Epithelial cell of proximal tubule (primary cell): ENCODE data around the gene HEPACAM2. TPM values are rescaled to one million over a fixed set of nuclear protein-coding genes. Genes with fewer than 3 reads are reported as not detected.

Experiments used
- DNase-seq: peaks from one replicate; pipeline ENCODE4 v3.0.0-alpha.2; 2011; ENCODE audit warnings: low read depth
- H3K4me3 ChIP-seq: 2 replicates; pipeline ENCODE4 v1.5.1; 2011; ENCODE audit warnings: low read depth, mild to moderate bottlenecking, low read length
- total RNA-seq: library from RNA; depleted of rRNA; stranded (reverse); fragments of >200 nt; gene quantifications from 2 replicates; pipeline ENCODE4 v1.2.3, GENCODE V29; 2015
- TF ChIP-seq, protein P1 (sequence below): conservative IDR thresholded peaks from 2 replicates; pipeline ENCODE4 v1.5.1; 2012; ENCODE audit warnings: low read depth, mild to moderate bottlenecking, low read length

HEPACAM2 gene
- total RNA-seq = not detected in 2 replicates

DNA sequence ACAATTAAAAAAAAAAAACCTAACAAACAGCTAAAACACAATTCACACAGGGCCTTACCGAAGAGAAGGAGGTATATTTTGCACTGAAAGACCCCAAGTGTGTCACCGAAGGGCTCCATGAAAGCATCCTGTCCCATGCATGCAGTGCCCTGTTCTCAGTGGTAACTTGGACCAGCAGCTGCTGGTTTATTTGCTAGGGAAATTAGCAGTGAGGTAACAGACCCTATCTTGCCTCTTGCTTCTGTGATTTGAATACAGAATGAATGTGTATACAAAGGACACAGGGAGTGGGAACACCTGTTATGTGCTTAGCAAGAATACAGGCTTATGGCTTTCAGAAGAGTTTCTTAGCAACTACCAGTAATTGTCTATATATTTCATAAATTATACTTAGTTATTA, at the start of gene HEPACAM2:
TSS of gene HEPACAM2 (minus strand) at position 160 of the 400 bp plus-strand sequence.
- TF ChIP-seq, protein P1, sequence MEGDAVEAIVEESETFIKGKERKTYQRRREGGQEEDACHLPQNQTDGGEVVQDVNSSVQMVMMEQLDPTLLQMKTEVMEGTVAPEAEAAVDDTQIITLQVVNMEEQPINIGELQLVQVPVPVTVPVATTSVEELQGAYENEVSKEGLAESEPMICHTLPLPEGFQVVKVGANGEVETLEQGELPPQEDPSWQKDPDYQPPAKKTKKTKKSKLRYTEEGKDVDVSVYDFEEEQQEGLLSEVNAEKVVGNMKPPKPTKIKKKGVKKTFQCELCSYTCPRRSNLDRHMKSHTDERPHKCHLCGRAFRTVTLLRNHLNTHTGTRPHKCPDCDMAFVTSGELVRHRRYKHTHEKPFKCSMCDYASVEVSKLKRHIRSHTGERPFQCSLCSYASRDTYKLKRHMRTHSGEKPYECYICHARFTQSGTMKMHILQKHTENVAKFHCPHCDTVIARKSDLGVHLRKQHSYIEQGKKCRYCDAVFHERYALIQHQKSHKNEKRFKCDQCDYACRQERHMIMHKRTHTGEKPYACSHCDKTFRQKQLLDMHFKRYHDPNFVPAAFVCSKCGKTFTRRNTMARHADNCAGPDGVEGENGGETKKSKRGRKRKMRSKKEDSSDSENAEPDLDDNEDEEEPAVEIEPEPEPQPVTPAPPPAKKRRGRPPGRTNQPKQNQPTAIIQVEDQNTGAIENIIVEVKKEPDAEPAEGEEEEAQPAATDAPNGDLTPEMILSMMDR = no peak
- H3K4me3 ChIP-seq = no peak within 1 kb of the TSS
- DNase-seq = no peak

DNA sequence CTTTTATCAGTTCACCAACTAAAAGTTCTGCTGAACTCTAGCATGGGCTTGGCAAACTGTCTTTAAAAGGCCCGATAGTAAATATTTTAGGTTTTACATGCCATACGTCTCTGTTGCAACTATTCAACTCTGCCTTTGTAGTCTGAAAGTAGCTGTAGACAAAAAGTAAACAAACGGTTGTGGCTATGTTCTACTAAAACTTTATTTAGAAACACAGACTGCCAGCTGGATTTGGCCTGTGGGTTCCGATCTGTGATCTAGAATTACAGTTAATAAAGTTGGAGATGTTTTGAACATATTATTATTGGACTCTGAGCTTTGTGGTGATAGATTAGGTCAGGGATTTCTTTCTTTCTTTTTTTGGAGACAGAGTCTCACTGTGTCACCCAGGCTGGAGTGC, 39.0 kb upstream of the HEPACAM2 start:
- TF ChIP-seq, protein P1 = no peak
- no peak overlapping the region for H3K4me3 ChIP-seq
- DNase-seq = no peak

DNA sequence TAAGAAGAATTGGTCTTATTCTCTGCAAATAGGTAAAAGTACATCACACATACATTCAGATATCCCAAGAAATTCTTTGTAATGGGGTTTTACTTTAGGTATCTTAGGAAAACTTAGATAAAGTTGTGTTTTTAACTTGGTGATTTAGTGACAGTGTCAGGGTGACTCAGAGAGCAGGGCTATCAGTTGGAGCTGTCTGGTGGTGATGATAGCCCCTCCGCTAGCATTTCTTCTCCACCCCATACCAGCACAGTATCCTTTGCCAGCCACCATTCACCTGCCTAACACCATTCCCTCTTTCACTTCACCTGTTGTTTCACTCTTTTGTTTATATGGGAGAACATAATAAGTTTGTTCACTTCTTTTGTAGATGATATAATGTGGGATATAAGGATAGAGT, 36.3 kb upstream of the HEPACAM2 start:
- no peak overlapping the region for H3K4me3 ChIP-seq
- no peak for DNase-seq
- TF ChIP-seq, protein P1 = no peak

DNA sequence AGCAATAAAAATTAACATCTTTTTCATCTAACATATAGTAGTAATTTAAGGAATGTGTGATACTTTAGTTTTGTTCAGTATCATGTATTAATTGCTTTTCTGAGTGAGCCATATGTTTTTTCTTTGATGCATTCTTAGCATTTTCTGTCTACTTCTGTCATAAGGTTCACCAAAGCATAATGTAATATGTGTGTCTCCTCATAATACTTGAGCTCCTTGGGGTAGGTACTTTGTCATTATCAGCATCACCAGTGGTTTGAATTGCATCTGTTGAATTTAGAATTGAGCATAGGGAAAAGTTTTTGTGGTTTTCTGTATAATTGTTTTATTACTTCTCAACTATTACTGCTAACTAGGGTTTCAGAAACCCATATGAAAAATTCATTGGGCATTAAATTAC, 32.4 kb upstream of the HEPACAM2 start:
- DNase-seq = no peak
- TF ChIP-seq, protein P1 = no peak

DNA sequence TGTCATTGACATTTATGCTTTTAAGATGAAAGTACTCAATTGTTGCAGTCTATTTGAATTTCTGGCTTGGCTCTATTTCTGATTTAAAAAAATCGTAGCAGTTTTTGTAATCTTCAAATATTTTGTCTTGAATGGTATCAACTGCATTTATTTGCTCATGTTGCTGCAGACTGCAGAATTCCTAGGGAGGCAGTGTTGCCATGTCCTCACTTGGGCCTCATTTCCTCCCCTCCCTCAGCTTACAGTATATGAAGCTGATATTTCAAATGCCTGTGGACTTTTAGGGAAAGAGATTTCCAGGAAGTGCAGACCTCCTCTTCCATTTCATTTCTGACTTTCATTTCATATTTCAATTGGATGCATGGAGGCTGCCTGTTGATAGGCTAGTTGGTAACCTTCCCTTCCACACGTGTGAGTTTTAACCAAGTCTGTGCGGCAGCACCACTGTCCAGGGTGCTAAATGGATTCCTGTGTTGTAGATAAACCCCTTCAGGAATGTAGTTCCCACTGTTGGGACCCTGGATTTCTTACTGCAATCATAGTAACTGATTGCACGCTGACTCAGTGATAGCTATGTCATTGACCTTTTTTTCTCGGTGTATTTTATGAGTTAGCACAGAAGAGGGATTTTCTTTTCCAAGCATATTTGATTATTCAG, 23.4 kb upstream of the HEPACAM2 start:
- DNase-seq = no peak

More for the DNA sequence above, 32.4 kb upstream of the HEPACAM2 start:
- H3K4me3 ChIP-seq = no peak overlapping the region

DNA sequence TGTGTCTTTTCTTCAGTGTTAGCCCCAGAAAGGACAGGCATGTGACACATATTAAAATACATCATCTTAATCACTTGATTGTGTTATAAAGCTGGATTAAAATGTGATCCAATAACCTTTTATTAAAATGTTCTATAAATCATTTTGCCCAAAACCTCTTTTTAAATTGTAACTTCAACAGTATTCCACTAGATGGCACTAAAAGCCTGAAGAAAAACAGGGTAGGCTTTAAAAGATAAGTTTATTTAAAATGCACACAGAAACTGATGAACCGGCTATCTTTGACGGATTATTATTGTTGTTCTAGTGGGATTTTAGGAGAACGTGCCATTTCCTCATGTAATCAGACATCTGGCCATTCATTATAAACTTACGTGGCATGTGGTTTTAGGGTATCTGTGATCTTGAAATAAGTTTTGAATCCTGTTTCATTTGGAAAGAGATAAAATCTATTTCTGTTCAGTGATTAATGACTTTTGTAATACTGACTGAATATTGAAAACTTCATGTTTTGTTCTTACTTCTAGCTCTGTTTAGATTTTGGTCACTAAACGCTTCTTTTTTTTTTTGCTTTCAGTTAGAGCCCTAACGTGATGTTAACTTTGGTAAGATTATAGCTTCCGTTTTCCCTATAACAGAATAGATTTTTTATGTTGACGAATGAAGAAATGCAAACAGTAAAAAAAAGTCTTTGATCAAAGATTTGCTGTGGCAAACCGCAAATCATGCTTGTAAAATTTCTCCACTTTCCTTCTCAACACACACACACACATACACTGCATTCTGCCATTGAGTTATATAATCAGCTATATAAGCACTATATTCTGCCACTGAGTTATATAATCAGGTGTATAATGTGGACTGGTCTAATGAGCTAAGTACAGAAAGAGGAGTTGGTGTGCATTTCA, 19.5 kb upstream of the HEPACAM2 start:
- no peak overlapping the region for H3K4me3 ChIP-seq
- TF ChIP-seq, protein P1 = peak; percentile 59
- DNase-seq = no peak

More for the DNA sequence above, 23.4 kb upstream of the HEPACAM2 start:
- H3K4me3 ChIP-seq = no peak overlapping the region
- TF ChIP-seq, protein P1 = no peak
